Stomach (tissue), 9 donors: Measurements from ENCODE around the gene NDUFB2. TPM values are rescaled to one million over a fixed set of nuclear protein-coding genes. Genes with fewer than 3 reads are reported as not detected.

Source experiments
- DNase-seq, 2 donors: peaks; one replicate each; pipeline versions ENCODE4 v3.0.0 to v3.0.0-alpha.2; 2013 to 2019
- H3K27ac ChIP-seq, 5 donors: fragments of 200-600 bp in 4 of 5; sonication (generic) in 4 of 5; one replicate each; pipeline ENCODE4 v1.5.1; 2013 to 2019; ENCODE audit warnings: mild to moderate bottlenecking in 1 of 5, moderate library complexity in 1 of 5
- H3K27me3 ChIP-seq, 3 donors: fragments of 200-600 bp; sonication (generic); one replicate each; pipeline ENCODE4 v1.5.1; 2017 to 2019; ENCODE audit warnings: mixed run types in 1 of 3
- H3K36me3 ChIP-seq, 4 donors: fragments of 200-600 bp; sonication (generic); 1 replicate in 3 of 4; 2 replicates in 1 of 4; pipeline ENCODE4 v1.5.1; 2016 to 2019
- H3K4me1 ChIP-seq, 4 donors: fragments of 200-600 bp; sonication (generic); one replicate each; pipeline ENCODE4 v1.5.1; 2016 to 2019
- H3K4me3 ChIP-seq, 4 donors: fragments of 200-600 bp; sonication (generic) in 3 of 4; one replicate each; pipeline ENCODE4 v1.5.1; 2016 to 2019; ENCODE audit warnings: mild to moderate bottlenecking in 1 of 4
- H3K9me3 ChIP-seq, 4 donors: fragments of 200-600 bp; sonication (generic); one replicate each; pipeline ENCODE4 v1.5.1; 2016 to 2019
- CTCF ChIP-seq, 7 experiments: fragments of 450-650 bp in 4 of 7; fragments of 200-600 bp in 3 of 7; sonication (generic) in 3 of 7; IDR thresholded peaks; one replicate each; pipeline ENCODE4 v1.5.1; 2016 to 2019; ENCODE audit warnings: antibody characterized with exemption in 7 of 7, control low read depth in 2 of 7, mild to moderate bottlenecking in 1 of 7
- EP300 ChIP-seq: sonication (generic); formaldehyde crosslinking; IDR thresholded peaks from one replicate; pipeline ENCODE4 v1.6.1; 2017; ENCODE audit warnings: antibody characterized with exemption
- POLR2A ChIP-seq, 4 donors: fragments of 450-650 bp; IDR thresholded peaks; one replicate each; pipeline ENCODE4 v1.6.1; 2016; ENCODE audit warnings: antibody characterized with exemption in 4 of 4, control low read depth in 2 of 4, mild to moderate bottlenecking in 1 of 4, moderate library complexity in 1 of 4
- POLR2AphosphoS5 ChIP-seq, 3 donors: sonication (generic); formaldehyde crosslinking; IDR thresholded peaks; one replicate each; pipeline ENCODE4 v1.6.1; 2016; ENCODE audit warnings: antibody characterized with exemption in 3 of 3
- WGBS, 5 donors: extraction: QIAGEN DNeasy Blood & Tissue Kit in 3 of 5; methylation state at CpG; one replicate each; pipeline versions ENCODE4 v1.1.5 to v1.1.7; 2013 to 2018; 5-methylcytosine and 5-hydroxymethylcytosine counted together
- intact Hi-C: fragments of 100-400 bp; cut with DNase I; formaldehyde crosslinking; loops from one replicate; pipeline ENCODE4 v1.15.1; 2023; ENCODE audit warnings: low total_unique reads
- polyA plus RNA-seq, 3 donors: library from polyadenylated mRNA; stranded (reverse); fragments of 200-250 nt; gene quantifications; one replicate each; pipeline ENCODE4 v1.2.3, GENCODE V29; 2013
- total RNA-seq, 5 donors: library from RNA; depleted of rRNA; stranded (reverse); fragments of >200 nt; gene quantifications; one replicate each; pipeline versions ENCODE4 v1.1.0 to v1.2.3, GENCODE V29; 2014 to 2016
- donor health status: healthy with polysubstance abuse.
- donor health status: Bipolar disorder and iron deficiency.
- donor health status: healthy.

The NDUFB2 gene
- total and polyA plus RNA-seq, 8 donors, result 25.2 to 608 (median 96.6) TPM

GRCh38 chr7:140678081-140678815, 18.3 kb upstream of the NDUFB2 start:
- no peak overlapping the region for H3K27ac ChIP-seq
- H3K4me1 ChIP-seq, result peaks cover 16 to 31% (median 24%) of the 10 kb centered on the region in 4 donors
- H3K27me3 ChIP-seq, result no peaks in the 10 kb centered on the region
- H3K9me3 ChIP-seq, result no peaks in the 10 kb centered on the region
- no peak overlapping the region for H3K4me3 ChIP-seq
- peaks cover 20 to 64% (median 51%) of the 10 kb centered on the region in 4 donors for H3K36me3 ChIP-seq
- intact Hi-C loops, result no loop called here
- TF ChIP-seq POLR2A (IDR thresholded peaks at IDR 0.05) (no peak), EP300 (no peak), POLR2AphosphoS5 (IDR thresholded peaks at IDR 0.05) (no peak), CTCF (IDR thresholded peaks at IDR 0.05) (no peak)
- peak in 1 of 2 donors; percentile 20 for DNase-seq
- 93 to 97% (median 95%) methylated on average over 20 of the region's 20 CpGs for WGBS, 5 donors

GRCh38 chr7:140678816-140679130, 17.7 kb upstream of the NDUFB2 start:
- WGBS, 5 donors, result 95 to 99% (median 98%) methylated on average over 7 of the region's 7 CpGs

GRCh38 chr7:140679186-140679585, 17.3 kb upstream of the NDUFB2 start:
- intact Hi-C loops, result no loop called here
- TF ChIP-seq CTCF (IDR thresholded peaks at IDR 0.05) (no peak), POLR2A (IDR thresholded peaks at IDR 0.05) (no peak), EP300 (no peak), POLR2AphosphoS5 (IDR thresholded peaks at IDR 0.05) (no peak)
- no peaks in the 10 kb centered on the region for H3K27me3 ChIP-seq
- DNase-seq, result peak in 1 of 2 donors; percentile 8
- WGBS, 5 donors, result 93 to 96% (median 95%) methylated on average over 9 of the region's 9 CpGs
- no peak overlapping the region for H3K27ac ChIP-seq
- no peak overlapping the region for H3K4me3 ChIP-seq
- H3K36me3 ChIP-seq, result peaks cover 20 to 73% (median 60%) of the 10 kb centered on the region in 4 donors
- no peaks in the 10 kb centered on the region for H3K9me3 ChIP-seq
- peaks cover 9 to 21% (median 14%) of the 10 kb centered on the region in 4 donors for H3K4me1 ChIP-seq

More at GRCh38 chr7:140678816-140679130, 17.7 kb upstream of the NDUFB2 start:
- Histone ChIP-seq H3K27ac (no peak overlapping the region), H3K9me3 (no peaks in the 10 kb centered on the region), H3K4me3 (no peak overlapping the region), H3K27me3 (no peaks in the 10 kb centered on the region), H3K36me3 (peaks cover 20 to 69% (median 55%) of the 10 kb centered on the region in 4 donors), H3K4me1 (peaks cover 14 to 25% (median 19%) of the 10 kb centered on the region in 4 donors)
- DNase-seq, result peak in 1 of 2 donors; percentile 11
- TF ChIP-seq POLR2A (IDR thresholded peaks at IDR 0.05) (no peak), EP300 (no peak), POLR2AphosphoS5 (IDR thresholded peaks at IDR 0.05) (no peak), CTCF (IDR thresholded peaks at IDR 0.05) (no peak)
- intact Hi-C loops, result no loop called here

GRCh38 chr7:140680886-140681285, 15.6 kb upstream of the NDUFB2 start:
- no peaks in the 10 kb centered on the region for H3K9me3 ChIP-seq
- TF ChIP-seq CTCF (IDR thresholded peaks at IDR 0.05) (no peak), EP300 (no peak), POLR2A (IDR thresholded peaks at IDR 0.05) (no peak), POLR2AphosphoS5 (IDR thresholded peaks at IDR 0.05) (no peak)
- peak in 1 of 2 donors; percentile 5 for DNase-seq
- no peaks in the 10 kb centered on the region for H3K27me3 ChIP-seq
- 90 to 96% (median 95%) methylated on average over 7 of the region's 7 CpGs for WGBS, 5 donors
- peaks cover 0 to 4% (median 0%) of the 10 kb centered on the region in 4 donors for H3K4me1 ChIP-seq
- H3K36me3 ChIP-seq, result peaks cover 24 to 90% (median 76%) of the 10 kb centered on the region in 4 donors
- intact Hi-C loops, result no loop called here
- H3K4me3 ChIP-seq, result no peak overlapping the region
- no peak overlapping the region for H3K27ac ChIP-seq
